GM18519 (cell line): Measurements from ENCODE around the gene TAAR8.
"Not testable (repeated sequence)": the region's sequence is repeated elsewhere in the genome, so short reads cannot be mapped to it uniquely, and the experiment has no call there.

Experiments
- ATAC-seq: cut with Tn5 transposase; IDR thresholded peaks from one replicate; pipeline ENCODE4 v1.9.1; 2021; ENCODE audit warnings: mild to moderate bottlenecking, moderate library complexity; ENCODE audit not compliant: unreplicated experiment, low FRiP score

The TAAR8 gene

GRCh38 chr6:132552372-132552771, at the start of gene TAAR8:
TSS of gene TAAR8 (plus strand) at chr6:132552672. CDS start at chr6:132552693, 21 bp downstream.
- ATAC-seq: no peak

- no peak for ATAC-seq
These were observed 47.7 kb upstream of the TAAR8 start for GRCh38 chr6:132504757-132505156.

- peak; percentile 41 for ATAC-seq
These were observed 47.3 kb upstream of the TAAR8 start for GRCh38 chr6:132505158-132505557.

- no peak for ATAC-seq
These were observed 46.0 kb upstream of the TAAR8 start for GRCh38 chr6:132506461-132506860.

- no peak for ATAC-seq
These were observed 45.3 kb upstream of the TAAR8 start for GRCh38 chr6:132506869-132507808.

GRCh38 chr6:132511210-132511830, 41.2 kb upstream of the TAAR8 start:
- no peak for ATAC-seq

- no peak for ATAC-seq
These were observed 40.6 kb upstream of the TAAR8 start for GRCh38 chr6:132511831-132512220.

- ATAC-seq: no peak
These were observed 40.2 kb upstream of the TAAR8 start for GRCh38 chr6:132512342-132512637.

GRCh38 chr6:132512638-132513632, 39.5 kb upstream of the TAAR8 start, which contains the start of gene STX7:
TSS of gene STX7 (minus strand) at chr6:132513116. CDS start at chr6:132503530, 9,586 bp downstream.
- ATAC-seq: peak; percentile 79

- no peak for ATAC-seq
These were observed 38.5 kb upstream of the TAAR8 start for GRCh38 chr6:132513831-132514545.

GRCh38 chr6:132515386-132515785, 37.1 kb upstream of the TAAR8 start:
- no peak for ATAC-seq

- no peak for ATAC-seq
These were observed 31.5 kb upstream of the TAAR8 start for GRCh38 chr6:132520953-132521352.

- no peak for ATAC-seq
These were observed 27.8 kb upstream of the TAAR8 start for GRCh38 chr6:132524646-132525045.

- ATAC-seq: no peak
These were observed 26.6 kb upstream of the TAAR8 start for GRCh38 chr6:132525866-132526265.

- ATAC-seq: no peak
These were observed 26.0 kb upstream of the TAAR8 start for GRCh38 chr6:132526461-132526860.

GRCh38 chr6:132527791-132528190, 24.7 kb upstream of the TAAR8 start:
- no peak for ATAC-seq

GRCh38 chr6:132530293-132530974, 22.0 kb upstream of the TAAR8 start:
- no peak for ATAC-seq

GRCh38 chr6:132534546-132534945, 17.9 kb upstream of the TAAR8 start:
- ATAC-seq: not testable (repeated sequence)

GRCh38 chr6:132537145-132537544, 15.3 kb upstream of the TAAR8 start:
- ATAC-seq: no peak
